Neural cell (in vitro differentiated cells): Measurements from ENCODE around the gene MXRA7. TPM values are rescaled to one million over a fixed set of nuclear protein-coding genes. Genes with fewer than 3 reads are reported as not detected.

Experiments used
- H2AFZ ChIP-seq: fragments of 200-600, 300-800 bp; sonication (generic), shearing (Covaris generic); 2 replicates; pipeline ENCODE4 v1.6.0; 2014; ENCODE audit warnings: low read depth, mild to moderate bottlenecking, antibody characterized with exemption, low read length, moderate library complexity
- H3F3A ChIP-seq: fragments of 200-600 bp; shearing (Covaris generic); 2 replicates; pipeline ENCODE4 v1.6.1; 2016; ENCODE audit warnings: mild to moderate bottlenecking, moderate library complexity, mixed read lengths, antibody characterized with exemption, low read length; ENCODE audit not compliant: insufficient read depth, poor library complexity, severe bottlenecking
- H3K27ac ChIP-seq: fragments of 200-600, 300-800 bp; sonication (generic), shearing (Covaris generic); 2 replicates; pipeline ENCODE4 v1.5.1; 2014; ENCODE audit warnings: mild to moderate bottlenecking, low read length, moderate library complexity
- H3K27me3 ChIP-seq: fragments of 300-800, 200-600 bp; sonication (generic), shearing (Covaris generic); 2 replicates; pipeline ENCODE4 v1.6.0; 2014; ENCODE audit warnings: mild to moderate bottlenecking, low read depth, low read length, moderate library complexity; ENCODE audit not compliant: insufficient read depth
- H3K36me3 ChIP-seq: fragments of 300-800, 200-600 bp; sonication (generic), shearing (Covaris generic); 2 replicates; pipeline ENCODE4 v1.5.1; 2014; ENCODE audit warnings: mild to moderate bottlenecking, antibody characterized with exemption, low read length, moderate library complexity; ENCODE audit not compliant: insufficient read depth
- H3K4me2 ChIP-seq: fragments of 300-800, 200-600 bp; sonication (generic), shearing (Covaris generic); 2 replicates; pipeline ENCODE4 v1.6.0; 2014; ENCODE audit warnings: mild to moderate bottlenecking, low read length
- H3K4me3 ChIP-seq: fragments of 300-800, 200-600 bp; sonication (generic), shearing (Covaris generic); 2 replicates; pipeline ENCODE4 v1.5.1; 2014; ENCODE audit warnings: mild to moderate bottlenecking, low read length, moderate library complexity
- H3K79me2 ChIP-seq: fragments of 200-600 bp; shearing (Covaris generic); replicated peaks from 2 replicates; pipeline ENCODE4 v1.6.0; 2014; ENCODE audit warnings: mild to moderate bottlenecking, low read length, moderate library complexity; ENCODE audit not compliant: insufficient read depth
- H3K9ac ChIP-seq: fragments of 300-800, 200-600 bp; sonication (generic), shearing (Covaris generic); 2 replicates; pipeline ENCODE4 v1.6.1; 2016; ENCODE audit warnings: mild to moderate bottlenecking, low read length, mixed read lengths
- H3K9me2 ChIP-seq: fragments of 200-600 bp; shearing (Covaris generic); 2 replicates; pipeline ENCODE4 v1.6.1; 2016; ENCODE audit warnings: mild to moderate bottlenecking, low read length, mixed read lengths; ENCODE audit not compliant: insufficient read depth
- H3K9me3 ChIP-seq: fragments of 200-600, 300-800 bp; sonication (generic), shearing (Covaris generic); 2 replicates; pipeline ENCODE4 v1.6.1; 2016; ENCODE audit warnings: mild to moderate bottlenecking, mixed run types, low read length, moderate library complexity, mixed read lengths
- H4K20me1 ChIP-seq: fragments of 200-600 bp; shearing (Covaris generic); 2 replicates; pipeline ENCODE4 v1.6.1; 2016; ENCODE audit warnings: mild to moderate bottlenecking, mixed run types; ENCODE audit not compliant: insufficient read depth
- EZH2 ChIP-seq: fragments of 200-600, 300-800 bp; shearing (Covaris generic), sonication (generic); IDR thresholded peaks from 2 replicates; pipeline ENCODE4 v1.6.1; 2014; ENCODE audit warnings: antibody characterized with exemption, low read length, borderline replicate concordance, mild to moderate bottlenecking; ENCODE audit not compliant: insufficient read depth, poor library complexity, severe bottlenecking
- MXI1 ChIP-seq: fragments of 450-650 bp; conservative IDR thresholded peaks from 2 replicates; pipeline ENCODE4 v1.6.1; 2014; ENCODE audit warnings: antibody characterized with exemption, mild to moderate bottlenecking; ENCODE audit not compliant: poor library complexity, severe bottlenecking
- POLR2AphosphoS5 ChIP-seq: IDR thresholded peaks from 2 replicates; pipeline ENCODE4 v1.6.1; 2012
- RAD21 ChIP-seq: fragments of 450-650 bp; conservative IDR thresholded peaks from 2 replicates; pipeline ENCODE4 v1.6.1; 2014; ENCODE audit warnings: antibody characterized with exemption, mild to moderate bottlenecking, moderate library complexity
- REST ChIP-seq: IDR thresholded peaks from 2 replicates; pipeline ENCODE4 v1.6.1; 2012; ENCODE audit warnings: borderline replicate concordance
- SMC3 ChIP-seq: fragments of 450-650 bp; conservative IDR thresholded peaks from 2 replicates; pipeline ENCODE4 v1.6.1; 2014; ENCODE audit warnings: antibody characterized with exemption, mild to moderate bottlenecking, moderate library complexity; ENCODE audit not compliant: poor library complexity
- TAF1 ChIP-seq: IDR thresholded peaks from 2 replicates; pipeline ENCODE4 v1.6.1; 2012; ENCODE audit warnings: low read depth
- polyA minus RNA-seq: library from RNA; depleted of rRNA, polyadenylated mRNA; stranded (reverse); fragments of >200 nt; gene quantifications from 2 replicates; pipeline ENCODE4 v1.2.3, GENCODE V29; 2014
- polyA plus RNA-seq: library from polyadenylated mRNA; depleted of rRNA; stranded (reverse); fragments of >200 nt; gene quantifications from 2 replicates; pipeline ENCODE4 v1.2.3, GENCODE V29; 2014
- TF ChIP-seq, protein P1 (sequence below): fragments of 450-650 bp; IDR thresholded peaks from 2 replicates; pipeline ENCODE4 v1.5.1; 2014; ENCODE audit warnings: antibody characterized with exemption, mild to moderate bottlenecking, moderate library complexity; ENCODE audit not compliant: poor library complexity, severe bottlenecking

Gene MXRA7
- polyA plus RNA-seq (137 and 143 TPM in 2 replicates), polyA minus RNA-seq (109 and 114 TPM in 2 replicates)

GRCh38 chr17:76710863-76711611 is at the start of gene MXRA7:
Gene MXRA7, minus strand, starts transcription at chr17:76710965. Its CDS starts 19 bp downstream, at chr17:76710946.
- Histone ChIP-seq H3K9me3 (no peaks in the 10 kb centered on the region), H3K27ac (peak within 1 kb of the TSS; percentile 63), H3K27me3 (no peaks in the 10 kb centered on the region), H3K4me3 (peak within 1 kb of the TSS; percentile 79), H3F3A (no peaks in the 10 kb centered on the region), H3K9me2 (no peaks in the 10 kb centered on the region), H3K36me3 (peaks cover 4% of the 10 kb centered on the region), H3K79me2 (peaks cover 6% of the 10 kb centered on the region), H2AFZ (peak within 1 kb of the TSS; percentile 30), H4K20me1 (no peaks in the 10 kb centered on the region), H3K9ac (peak within 1 kb of the TSS; percentile 73), H3K4me2 (peak within 1 kb of the TSS; percentile 87)
- TF ChIP-seq, protein P1, sequence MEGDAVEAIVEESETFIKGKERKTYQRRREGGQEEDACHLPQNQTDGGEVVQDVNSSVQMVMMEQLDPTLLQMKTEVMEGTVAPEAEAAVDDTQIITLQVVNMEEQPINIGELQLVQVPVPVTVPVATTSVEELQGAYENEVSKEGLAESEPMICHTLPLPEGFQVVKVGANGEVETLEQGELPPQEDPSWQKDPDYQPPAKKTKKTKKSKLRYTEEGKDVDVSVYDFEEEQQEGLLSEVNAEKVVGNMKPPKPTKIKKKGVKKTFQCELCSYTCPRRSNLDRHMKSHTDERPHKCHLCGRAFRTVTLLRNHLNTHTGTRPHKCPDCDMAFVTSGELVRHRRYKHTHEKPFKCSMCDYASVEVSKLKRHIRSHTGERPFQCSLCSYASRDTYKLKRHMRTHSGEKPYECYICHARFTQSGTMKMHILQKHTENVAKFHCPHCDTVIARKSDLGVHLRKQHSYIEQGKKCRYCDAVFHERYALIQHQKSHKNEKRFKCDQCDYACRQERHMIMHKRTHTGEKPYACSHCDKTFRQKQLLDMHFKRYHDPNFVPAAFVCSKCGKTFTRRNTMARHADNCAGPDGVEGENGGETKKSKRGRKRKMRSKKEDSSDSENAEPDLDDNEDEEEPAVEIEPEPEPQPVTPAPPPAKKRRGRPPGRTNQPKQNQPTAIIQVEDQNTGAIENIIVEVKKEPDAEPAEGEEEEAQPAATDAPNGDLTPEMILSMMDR = no peak
- TF ChIP-seq POLR2AphosphoS5 = peak; percentile 43

GRCh38 chr17:76758570-76758969 is 47.8 kb upstream of the MXRA7 start:
- Histone ChIP-seq H3K36me3 (no peaks in the 10 kb centered on the region), H3K9me2 (no peaks in the 10 kb centered on the region), H3F3A (no peaks in the 10 kb centered on the region), H3K27ac (no peak overlapping the region), H3K4me3 (no peak overlapping the region), H3K27me3 (no peaks in the 10 kb centered on the region), H3K9ac (no peak overlapping the region), H4K20me1 (no peaks in the 10 kb centered on the region), H2AFZ (no peak overlapping the region), H3K4me2 (no peak overlapping the region), H3K79me2 (no peaks in the 10 kb centered on the region), H3K9me3 (no peaks in the 10 kb centered on the region)
- TF ChIP-seq TAF1 (no peak), EZH2 (no peak), RAD21 (no peak)

DNA sequence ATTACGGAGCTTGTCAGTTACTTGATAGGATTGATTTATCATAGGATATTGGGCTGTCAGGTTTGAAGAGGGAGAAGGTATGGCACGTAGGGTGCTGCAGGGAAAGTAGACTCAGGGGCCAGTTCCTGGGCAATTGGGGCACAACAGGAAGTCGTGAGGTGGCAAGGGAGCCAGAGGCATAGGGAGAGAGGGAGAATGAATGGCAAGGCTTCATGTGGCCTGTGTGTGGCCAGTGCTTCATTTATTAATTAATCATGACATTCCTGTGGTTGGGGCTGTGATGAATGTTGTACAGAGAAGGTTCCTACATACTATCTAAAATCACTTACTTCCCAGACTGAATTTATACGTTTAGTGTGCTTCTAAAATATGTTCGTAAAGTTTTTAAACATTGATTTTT is 46.5 kb upstream of the MXRA7 start:
- H3K79me2 ChIP-seq = no peaks in the 10 kb centered on the region
- TF ChIP-seq EZH2 (no peak), REST (no peak), SMC3 (no peak), TAF1 (no peak), MXI1 (no peak)
- TF ChIP-seq, protein P1 = no peak
- H3K4me2 ChIP-seq = no peak overlapping the region
- no peaks in the 10 kb centered on the region for H3K36me3 ChIP-seq
- H3K9ac ChIP-seq = no peak overlapping the region
- H3K9me3 ChIP-seq = no peaks in the 10 kb centered on the region
- H3K9me2 ChIP-seq = no peaks in the 10 kb centered on the region
- H3F3A ChIP-seq = no peaks in the 10 kb centered on the region
- H4K20me1 ChIP-seq = no peaks in the 10 kb centered on the region
- no peak overlapping the region for H3K4me3 ChIP-seq
- H2AFZ ChIP-seq = no peak overlapping the region
- no peaks in the 10 kb centered on the region for H3K27me3 ChIP-seq
- H3K27ac ChIP-seq = no peak overlapping the region
